HG02938 (cell line): ENCODE measurements around the gene NXN.
"Not testable (repeated sequence)": the region's sequence is repeated elsewhere in the genome, so short reads cannot be mapped to it uniquely, and the experiment has no call there.

Source experiments
- ATAC-seq: cut with Tn5 transposase; IDR thresholded peaks from one replicate; pipeline ENCODE4 v1.9.1; 2021; ENCODE audit warnings: mild to moderate bottlenecking, moderate library complexity; ENCODE audit not compliant: unreplicated experiment

The NXN gene

DNA sequence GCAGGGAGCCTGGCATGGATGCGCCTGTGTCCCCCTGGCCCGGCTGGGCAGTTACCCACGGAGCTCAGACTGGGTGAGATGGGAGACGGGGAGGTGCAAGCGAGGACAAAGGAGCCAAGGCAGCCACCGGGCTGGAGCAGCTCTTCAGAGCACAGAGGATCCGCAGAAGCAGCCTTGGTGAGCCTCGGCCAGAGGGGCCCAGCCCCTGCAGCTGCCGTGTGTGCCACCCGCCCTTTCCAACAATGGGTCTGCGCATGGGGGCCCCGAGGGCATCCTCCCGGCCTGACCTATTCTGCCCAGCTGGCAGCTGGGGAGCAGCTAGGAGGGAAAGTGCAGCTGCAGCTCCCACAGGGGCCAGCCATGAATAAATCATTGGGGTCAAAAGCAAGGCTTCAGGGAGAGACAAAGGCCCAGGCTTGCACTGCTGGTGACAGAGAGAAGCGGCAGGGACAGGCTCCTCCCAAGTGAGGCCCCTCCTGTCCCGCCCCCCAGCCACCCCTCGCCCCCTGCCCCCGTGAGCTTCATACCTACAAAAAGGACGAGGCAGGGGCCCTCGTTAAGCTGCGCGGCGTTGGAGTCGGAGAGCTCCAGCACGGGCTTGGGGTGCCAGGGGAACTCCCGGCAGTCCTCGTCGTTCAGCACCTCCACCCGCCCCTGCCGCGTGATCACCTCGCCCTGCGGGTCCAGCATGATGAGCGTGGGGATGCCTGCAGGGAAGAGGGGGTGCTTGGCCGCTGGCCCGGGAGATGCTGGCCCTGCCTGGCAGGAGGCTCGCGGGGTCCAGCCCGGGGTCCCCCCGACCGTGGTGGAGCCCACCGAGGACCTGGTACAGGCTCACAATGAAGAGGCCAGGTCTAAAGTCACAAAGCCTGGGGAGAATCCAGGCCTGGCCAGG is 174.8 kb downstream of the NXN start:
- no peak for ATAC-seq

GRCh38 chr17:802901-803881 is 176.4 kb downstream of the NXN start:
- ATAC-seq: no peak

DNA sequence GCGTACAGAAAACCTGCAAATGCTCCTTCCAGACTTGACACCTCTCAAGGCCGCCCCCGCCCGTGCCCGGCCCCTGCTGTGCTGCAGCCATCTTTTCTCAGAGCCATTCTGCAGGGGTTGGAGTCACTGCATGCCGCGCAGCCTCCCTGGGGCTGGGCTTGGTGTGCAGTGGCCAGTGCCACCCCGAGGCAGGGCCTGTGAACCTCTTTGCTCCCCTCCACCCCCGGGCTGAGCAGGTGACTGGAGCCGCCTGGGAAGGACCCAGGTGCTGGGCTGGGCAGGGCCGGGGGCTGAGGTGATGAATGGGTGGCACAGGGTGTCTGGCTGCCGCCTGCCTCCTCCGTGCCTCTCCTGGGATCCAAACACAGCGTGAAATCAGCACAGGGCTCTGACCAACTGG is 177.1 kb downstream of the NXN start:
- no peak for ATAC-seq

DNA sequence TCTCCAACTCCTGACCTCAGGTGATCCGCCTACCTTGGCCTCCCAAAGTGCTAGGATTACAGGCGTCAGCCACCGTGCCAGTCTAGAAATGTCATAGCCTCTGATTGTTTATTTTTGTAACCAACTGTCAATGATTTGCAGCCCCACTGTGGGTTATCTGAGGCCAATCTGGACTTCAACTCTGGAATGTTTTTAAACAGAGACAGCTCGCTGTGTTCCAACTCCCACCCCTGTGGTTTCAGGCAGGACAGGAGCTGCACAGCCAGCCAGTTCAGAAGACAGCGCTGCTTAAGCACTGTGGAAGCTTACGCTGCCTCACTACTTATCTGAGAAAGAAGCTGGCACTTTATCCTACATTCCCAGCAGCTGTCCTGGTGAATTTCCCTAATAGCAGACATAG is 177.9 kb downstream of the NXN start:
- no peak for ATAC-seq

DNA sequence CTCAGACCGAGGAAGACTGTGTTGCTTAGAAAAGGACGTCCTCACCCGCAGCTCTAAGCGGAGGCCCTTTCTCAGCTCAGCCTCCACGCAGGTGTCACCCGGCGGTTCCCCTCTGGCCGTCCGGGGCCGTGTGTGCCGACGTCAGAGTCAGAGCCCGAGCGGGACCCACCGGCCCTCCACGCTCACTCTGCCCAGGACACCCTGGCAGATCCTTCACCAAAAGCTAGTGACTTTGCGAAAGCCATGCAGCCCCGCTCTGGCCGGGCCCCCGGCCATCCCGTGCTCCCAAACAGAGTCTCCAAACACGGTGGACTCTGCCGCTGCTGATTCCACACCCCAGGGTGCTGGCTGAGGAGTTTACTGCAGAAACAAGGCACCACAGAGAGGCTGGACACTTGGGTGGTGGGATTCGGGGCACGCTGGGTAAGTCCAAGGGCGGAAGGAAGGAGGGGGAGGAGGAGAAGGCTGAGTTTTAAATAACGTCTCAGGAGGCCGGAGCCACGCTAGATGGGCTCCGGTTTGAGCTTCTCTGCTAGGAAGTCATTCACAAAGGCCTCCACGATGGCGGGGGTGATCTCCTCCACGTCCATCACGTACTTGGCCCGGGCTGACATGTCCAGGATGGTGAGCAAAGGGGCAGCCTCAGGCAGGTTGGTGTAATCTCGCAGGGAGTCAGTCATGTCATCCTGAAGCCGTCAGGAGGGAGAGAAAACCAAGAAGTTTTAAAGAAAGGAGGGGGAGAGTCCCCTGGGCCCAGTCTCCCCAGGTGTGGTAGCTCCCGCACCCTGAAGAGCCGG is 178.9 kb downstream of the NXN start:
- no peak for ATAC-seq

DNA sequence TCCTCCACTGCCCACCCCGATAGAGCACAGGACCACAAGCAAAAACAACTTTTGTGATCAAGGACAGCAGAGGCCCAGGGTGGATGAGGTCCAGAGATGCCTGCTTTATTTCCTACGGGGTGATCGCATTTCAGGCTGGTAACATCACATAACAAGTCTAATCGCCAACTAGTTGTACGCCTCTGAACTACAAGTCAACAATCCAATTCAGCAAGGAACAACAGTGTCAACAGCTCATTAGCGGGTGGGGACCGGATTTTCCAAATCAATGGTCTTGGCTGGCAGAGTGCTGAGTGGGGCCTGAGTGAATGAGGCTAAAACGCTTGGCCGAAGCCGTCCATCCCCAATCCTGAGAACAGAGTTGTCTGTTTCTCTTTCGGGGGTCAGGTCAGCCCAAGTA is 180.3 kb downstream of the NXN start:
- ATAC-seq: no peak

DNA sequence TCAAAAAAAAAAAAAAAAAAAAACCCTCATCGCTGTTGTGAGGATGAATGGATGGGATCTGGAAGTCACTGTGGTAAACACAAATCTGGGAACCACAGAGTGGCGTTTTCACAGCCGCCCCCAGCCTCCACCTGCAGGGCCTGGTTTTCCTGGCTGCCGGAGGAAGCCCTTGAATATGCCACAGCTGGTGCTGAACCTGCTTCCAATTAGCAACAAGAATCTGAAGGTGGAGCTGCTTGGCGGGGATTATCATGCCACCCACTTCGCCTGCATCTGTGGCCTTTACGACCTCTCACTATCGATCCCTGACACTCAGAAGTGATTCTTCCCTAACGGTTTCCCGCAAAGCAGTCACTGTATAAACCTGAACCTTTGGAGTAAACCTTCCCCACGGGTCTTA is 181.3 kb downstream of the NXN start:
- no peak for ATAC-seq

DNA sequence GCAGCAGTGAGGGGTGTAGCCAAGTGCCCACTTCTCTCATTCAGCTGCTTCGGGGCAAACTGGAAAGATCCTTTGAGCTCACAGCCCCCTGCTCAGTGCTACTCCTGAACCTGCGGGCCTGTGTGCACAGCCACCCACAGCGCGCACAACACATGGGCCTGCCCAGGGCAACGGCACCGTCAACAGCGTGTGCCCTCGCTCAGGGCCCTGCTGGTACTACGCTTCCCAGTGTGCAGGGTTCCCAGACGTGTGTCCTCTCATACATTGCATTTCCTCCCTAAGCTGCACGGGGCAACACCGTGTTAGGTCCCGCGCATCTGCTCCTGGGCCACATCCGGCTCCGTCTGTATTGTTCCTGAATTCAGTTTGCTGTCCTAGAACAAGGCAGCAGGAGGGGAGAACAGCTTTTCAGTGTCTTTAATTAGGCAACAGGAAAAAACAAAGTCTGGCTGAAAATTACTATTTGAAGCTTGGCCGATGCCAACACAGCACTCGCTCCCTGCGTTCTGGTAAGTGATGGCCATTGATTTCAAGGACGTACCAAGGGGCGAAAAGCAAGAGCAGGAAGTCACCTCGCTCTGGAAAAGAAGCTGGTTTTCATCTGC is 182.2 kb downstream of the NXN start:
- ATAC-seq: no peak

DNA sequence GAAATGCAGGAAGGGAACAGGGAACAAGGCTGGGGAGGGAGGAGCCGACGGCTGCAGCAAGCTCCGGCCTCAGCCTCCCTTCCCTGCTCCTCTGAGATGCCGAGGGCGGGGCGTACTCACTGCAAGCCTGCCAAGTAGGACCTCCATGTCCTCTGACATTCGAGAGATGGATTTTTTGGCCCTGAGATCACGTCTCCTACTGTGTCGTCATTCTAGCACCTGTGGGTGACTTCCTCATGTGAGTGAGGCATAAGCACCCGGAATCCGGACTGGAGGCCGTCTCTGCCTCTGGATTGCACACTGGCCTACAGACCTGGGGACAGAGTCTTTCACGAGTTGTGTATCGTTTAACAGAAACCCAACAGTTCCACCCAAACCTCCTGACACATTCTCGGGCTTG is 183.0 kb downstream of the NXN start:
- ATAC-seq: no peak

DNA sequence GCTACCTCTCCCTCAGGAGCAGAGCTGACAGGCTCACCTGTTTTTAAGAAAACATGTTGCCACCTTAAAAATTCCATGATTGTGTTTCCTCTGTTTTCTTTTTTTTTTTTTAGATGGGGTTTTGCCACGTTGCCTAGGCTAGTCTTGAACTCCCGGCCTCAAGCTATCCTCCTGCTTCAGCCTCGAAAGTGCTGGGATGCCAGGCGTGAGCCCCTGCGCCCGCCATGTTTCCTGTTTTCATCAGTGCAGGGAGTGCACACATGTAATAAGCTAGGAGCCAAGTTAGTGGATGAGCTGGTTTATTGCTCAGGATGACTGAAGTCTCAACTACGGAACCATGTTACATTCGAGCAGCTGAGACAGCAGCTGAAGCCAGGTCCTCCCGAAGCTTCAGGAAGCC is 183.9 kb downstream of the NXN start:
- ATAC-seq: no peak

DNA sequence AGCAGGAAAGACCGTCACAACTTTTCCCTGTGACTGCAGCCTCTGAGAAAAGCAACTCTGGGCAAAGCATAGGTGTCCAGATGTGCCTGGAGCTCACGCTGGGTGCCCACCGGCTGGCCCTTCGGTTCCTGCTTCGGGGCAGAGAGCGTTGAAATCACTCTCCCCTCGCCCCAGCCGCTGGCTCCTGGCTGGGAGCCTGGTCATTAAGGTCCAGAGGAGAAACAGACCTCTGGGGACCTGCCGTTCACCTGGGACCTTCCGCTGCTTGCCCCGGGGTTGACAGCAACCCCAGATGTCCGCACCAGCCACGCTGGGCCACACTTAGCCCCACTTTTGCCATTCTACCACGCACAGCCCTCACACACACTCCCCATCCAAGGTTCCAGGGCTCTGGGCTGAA is 184.3 kb downstream of the NXN start:
- no peak for ATAC-seq

GRCh38 chr17:794876-795275 is 184.7 kb downstream of the NXN start:
- ATAC-seq: no peak

GRCh38 chr17:792277-792676 is 187.3 kb downstream of the NXN start:
- ATAC-seq: no peak

DNA sequence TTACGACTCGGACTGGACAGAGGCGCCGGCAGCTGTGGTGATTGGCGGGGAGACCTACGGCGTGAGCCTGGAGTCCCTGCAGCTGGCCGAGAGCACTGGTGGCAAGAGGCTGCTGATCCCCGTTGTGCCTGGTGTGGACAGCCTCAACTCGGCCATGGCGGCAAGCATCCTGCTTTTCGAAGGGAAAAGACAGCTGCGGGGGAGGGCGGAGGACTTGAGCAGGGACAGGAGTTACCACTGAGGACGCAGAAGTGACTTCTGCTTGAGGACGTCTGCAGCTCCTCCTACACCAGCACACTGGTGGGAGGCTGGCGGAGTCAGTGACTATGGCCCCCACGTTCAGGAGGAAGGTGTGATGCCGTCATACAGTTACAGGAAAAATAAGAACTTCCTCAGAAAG is 187.7 kb downstream of the NXN start:
- ATAC-seq: no peak

DNA sequence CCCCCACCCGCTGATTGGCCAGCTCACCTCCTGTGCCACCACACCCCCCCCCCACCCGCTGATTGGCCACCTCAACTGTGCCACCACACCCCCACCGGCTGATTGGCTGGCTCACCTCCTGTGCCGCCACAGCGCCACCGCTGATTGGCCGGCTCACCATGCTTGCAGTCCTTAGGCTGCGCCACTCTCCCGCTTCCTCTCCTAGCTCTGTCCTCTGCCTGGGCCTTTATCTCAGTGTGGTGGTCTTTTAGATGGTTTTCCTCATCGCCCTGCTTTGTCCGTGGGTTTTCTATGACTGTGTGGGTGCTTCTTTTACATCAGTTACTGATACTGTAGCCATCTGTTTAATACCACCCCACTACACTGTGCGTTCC is 188.7 kb downstream of the NXN start:
- ATAC-seq: not testable (repeated sequence)

DNA sequence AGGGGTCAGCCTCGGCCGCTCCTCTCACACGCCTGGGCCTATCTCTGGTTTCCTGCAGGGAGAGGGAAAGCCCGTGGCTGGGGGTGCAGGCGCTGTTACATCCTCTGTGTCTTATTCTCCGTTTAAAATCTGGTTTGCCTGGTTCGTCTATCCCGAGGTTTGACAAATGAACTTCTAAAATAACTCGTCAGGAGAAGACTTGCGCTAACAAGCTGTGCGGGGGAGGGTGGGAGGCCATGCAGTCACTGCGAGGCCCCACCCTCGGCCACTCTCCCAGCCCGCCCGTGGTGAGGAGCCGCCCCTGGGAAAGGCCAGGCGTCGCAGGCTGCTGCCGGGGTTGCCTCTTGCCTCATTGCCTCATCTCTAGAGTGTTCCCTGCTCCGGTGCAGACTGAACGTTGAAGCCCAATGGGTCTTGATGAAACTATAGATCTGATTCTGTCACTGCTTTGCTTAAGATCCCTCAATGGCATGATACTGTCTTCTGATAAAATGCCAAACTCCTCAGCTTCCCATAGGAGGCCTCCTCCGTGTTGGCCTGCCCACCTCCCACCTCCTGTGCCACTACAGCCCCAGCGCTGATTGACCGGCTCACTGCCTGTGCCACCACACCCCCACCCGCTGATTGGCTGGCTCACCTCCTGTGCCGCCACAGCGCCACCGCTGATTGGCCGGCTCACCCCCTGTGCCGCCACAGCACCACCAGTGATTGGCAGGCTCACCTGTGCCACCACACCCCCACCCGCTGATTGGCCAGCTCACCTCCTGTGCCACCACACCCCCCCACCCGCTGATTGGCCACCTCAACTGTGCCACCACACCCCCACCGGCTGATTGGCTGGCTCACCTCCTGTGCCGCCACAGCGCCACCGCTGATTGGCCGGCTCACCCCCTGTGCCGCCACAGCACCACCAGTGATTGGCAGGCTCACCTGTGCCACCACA is 189.4 kb downstream of the NXN start:
- ATAC-seq: not testable (repeated sequence)

- no peak for ATAC-seq
Observed at GRCh38 chr17:789160-789840, 190.3 kb downstream of the NXN start.

GRCh38 chr17:788551-788950 is 191.0 kb downstream of the NXN start:
- no peak for ATAC-seq

DNA sequence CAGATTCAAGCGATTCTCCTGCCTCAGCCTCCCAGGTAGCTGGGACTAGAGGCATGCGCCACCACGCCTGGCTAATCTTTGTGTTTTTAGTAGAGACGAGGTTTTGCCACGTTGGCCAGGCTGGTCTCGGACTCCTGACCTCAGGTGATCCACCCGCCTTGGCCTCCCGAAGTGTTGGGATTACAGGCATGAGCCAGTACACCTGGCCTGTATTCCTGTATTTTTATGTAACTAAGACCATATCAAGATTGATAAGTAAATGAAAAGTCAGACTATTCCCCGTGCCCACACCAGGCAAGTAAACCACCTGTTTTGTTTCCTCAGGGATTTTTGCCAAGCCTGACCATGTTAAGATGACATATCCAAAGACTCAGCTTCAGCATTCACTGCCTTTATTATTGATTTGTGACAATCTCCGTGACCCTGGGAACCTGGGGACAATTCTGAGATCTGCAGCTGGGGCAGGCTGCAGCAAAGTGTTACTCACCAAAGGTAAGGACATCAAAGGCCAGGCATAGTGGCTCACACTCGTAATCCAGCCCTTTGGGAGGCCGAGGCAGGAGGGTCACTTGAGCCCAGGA is 191.8 kb downstream of the NXN start:
- ATAC-seq: no peak
